Suppressor macrophage treated with lipopolysaccharide for 1 hour (primary cell): ENCODE measurements around the gene SCT.
"Not testable (repeated sequence)": the region's sequence is repeated elsewhere in the genome, so short reads cannot be mapped to it uniquely, and the experiment has no call there.

Experiments
- DNase-seq, 3 donors: peaks; one replicate each; pipeline ENCODE4 v3.0.0-alpha.2; 2020 to 2022

The SCT gene

GRCh38 chr11:626475-627307 lies at the start of gene SCT:
TSS of gene SCT (minus strand) at chr11:627181. CDS start at chr11:627143, 38 bp downstream.
- no peak for DNase-seq

GRCh38 chr11:674406-674805 lies 47.4 kb upstream of the SCT start:
- DNase-seq = no peak

DNA sequence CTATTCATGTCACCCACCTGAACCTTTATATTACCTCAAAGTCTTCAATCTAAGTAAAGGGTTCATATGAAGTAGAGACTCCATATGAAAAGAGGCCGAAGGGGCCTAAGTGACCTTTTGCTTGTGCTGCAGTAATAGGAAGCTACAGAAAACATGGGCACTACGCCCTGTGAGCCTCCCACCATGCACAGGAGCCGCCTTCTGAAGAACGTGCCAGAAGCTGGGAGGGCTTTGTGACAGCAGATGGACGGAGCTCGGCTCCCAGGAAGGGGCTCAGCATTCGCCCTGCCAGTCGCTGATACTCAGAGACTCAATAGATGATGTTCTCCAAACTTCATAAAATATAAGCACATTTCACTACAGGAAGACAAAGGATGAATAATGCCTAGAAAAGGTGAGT lies 46.9 kb upstream of the SCT start:
- no peak for DNase-seq

- peak; percentile 21 to 29 (median 22) for DNase-seq
Observed at GRCh38 chr11:665704-666281, 38.8 kb upstream of the SCT start.

GRCh38 chr11:665062-665703 lies 38.2 kb upstream of the SCT start:
- no peak for DNase-seq

GRCh38 chr11:662689-663274 lies 35.8 kb upstream of the SCT start:
- DNase-seq = peak; percentile 73 to 83 (median 75)

DNA sequence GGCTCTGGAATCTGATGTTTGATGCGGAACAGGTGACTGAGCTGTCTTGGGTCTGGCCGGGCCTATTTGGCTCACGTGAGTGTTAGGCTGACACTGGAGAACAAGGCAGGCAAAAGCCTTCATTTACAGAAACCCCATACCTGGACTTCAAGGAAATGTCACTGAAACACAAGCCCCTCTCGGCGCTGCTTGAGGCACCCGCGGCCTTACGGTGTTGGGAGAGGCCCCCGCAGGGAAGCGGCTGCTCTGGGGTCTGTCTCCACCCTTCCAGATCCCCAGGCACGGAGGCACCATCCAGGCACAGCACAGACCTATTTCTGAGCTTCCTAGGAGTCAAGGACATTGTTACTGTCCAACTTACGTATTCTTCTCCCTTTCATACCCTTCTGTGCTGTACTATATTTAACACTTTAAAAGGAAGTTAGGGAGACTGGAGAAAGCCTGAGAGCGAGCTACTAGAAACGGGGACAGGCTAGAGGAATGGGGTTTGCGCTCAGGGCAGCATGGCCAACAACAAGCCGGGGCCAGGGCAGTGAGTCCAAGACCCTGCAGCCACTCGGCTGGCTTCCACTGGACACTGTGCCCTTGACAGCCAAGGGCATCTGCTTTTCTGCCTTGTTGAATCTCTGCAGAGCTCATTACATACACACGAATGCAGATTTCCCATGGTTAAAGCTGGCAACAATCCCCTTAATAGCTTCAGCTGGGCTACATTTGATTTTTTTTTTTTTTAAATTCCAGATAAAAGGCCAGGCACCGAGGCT lies 33.9 kb upstream of the SCT start:
- DNase-seq = no peak

DNA sequence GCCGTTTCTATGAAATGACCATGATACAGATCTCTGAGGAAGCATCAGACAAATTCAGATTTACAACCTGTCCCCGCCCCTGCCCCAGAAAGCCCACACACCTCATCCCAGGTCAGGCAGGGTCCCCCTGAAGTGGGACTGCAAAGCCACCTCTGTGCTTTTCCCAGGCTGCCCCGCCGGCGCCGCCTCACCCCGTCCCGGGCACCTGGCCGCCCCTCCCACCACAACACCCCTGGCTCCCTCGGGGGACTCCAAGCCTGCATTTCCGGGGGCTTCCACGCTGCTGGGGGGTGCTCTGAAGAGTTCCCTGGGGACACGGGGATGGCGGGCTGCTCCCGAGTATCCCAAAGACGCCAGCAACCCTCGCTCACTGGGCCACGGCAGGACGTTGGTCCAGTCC lies 33.3 kb upstream of the SCT start:
- no peak for DNase-seq

GRCh38 chr11:659532-660085 lies 32.6 kb upstream of the SCT start:
- DNase-seq = no peak

DNA sequence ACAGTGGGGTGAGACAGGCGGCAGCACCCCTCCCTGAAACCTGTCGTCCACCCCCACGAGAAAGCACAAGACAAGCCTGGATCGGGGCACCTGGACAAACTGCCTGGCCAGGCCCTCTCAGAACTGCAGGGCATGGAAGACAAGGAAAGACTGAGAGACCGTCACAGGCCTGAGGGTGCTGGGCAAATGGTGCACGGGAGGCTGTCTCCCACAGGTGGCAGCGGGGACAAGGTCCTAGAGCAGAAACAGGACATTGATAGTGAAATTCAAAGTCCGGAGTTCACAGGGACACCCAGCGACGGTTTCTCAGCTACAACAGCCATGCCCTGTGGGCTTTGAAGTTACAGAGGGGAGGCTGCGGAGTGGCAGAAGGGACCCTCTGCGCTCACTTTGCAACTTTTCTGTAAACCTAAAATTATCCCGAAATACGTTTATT lies 30.7 kb upstream of the SCT start:
- no peak for DNase-seq

DNA sequence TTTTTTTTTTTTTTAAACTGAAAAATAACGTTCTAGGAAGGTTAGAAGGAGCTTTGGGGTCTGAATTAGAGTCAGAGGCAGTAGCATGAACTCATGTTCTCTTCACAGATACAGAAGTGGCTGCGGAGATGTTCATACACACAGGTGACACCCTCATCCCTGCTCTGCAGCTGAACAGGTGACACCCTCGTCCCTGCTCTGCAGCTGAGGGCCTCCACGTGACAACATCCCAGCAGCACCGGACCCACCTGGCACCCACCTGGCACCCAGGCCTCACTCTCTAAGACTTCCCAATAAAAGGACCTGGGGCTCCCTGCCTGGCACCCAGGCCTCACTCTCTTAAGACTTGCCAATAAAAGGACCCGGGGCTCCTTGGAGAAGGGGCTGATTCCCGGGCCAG lies 29.9 kb upstream of the SCT start:
- DNase-seq = no peak

- DNase-seq = no peak
Observed at GRCh38 chr11:656426-656825, 29.4 kb upstream of the SCT start.

DNA sequence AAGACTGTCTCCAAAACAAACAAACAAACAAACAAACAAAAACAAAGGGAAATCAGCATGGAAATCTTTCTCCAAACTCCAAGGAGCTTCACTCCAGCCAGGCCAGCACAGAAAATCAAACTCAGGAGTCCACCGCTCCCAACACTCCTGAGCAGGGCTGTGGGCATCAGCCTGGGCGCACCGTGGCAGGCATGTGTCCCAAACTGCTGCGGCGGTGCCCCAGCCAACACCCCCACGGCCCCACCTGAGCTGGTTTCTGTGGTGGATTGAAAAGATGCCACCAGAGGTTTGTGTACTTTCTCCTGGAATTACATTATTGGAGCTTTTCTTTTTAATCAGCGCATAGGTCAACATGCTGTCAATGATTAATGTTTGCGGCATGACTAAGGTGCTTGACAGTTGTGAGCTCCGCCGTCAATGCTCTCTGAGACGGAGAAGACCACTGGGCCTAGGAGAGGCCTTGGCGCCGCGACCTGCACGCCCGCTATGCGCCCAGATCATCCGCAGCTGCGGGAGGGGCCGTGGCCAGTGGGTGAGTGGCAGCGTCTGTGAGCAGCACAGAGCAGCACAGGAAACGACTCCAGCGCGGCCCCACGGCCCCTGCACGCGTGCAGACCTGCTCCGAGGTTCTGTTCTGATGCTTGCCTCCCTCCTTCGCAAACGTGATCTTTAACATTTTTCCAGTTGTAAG lies 28.2 kb upstream of the SCT start:
- DNase-seq = no peak

DNA sequence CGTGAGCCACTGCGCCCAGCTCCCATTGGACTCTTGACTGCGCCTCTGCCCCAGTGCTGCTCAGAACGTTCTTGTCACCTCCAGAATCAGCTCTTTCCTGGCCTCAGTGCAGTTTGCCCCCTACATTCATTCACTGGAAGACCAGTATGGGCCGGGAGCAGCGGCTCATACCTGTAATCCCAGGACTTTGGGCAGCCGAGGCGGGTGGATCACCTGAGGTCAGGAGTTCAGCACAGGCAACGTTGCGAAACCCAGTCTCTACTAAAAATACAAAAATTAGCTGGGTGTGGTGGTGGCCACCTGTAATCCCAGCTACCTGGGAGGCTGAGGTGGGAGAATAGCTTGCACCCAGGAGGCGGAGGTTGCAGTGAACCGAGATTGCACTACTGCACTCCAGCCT lies 27.5 kb upstream of the SCT start:
- DNase-seq = not testable (repeated sequence)

DNA sequence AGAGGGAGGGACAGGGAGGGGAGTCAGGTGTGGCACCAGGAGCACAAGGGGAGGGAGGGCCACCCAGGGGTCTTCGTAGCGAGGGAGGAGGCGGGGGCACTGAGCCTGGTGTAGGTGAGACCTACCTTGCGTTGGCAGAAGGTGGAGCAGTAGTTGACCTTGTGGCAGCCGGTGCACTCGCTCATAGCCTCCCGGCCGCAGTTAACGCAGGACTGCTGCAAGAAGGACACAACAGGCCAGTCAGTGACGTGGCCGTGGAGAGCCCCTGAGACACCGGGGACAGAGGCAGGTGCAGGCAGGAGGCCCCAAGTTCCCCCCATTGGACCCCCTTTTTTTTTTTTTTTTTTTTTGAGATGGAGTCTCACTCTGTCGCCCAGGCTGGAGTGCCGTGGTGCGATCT lies 26.9 kb upstream of the SCT start:
- no peak for DNase-seq

- DNase-seq = peak in 1 of 3 donors; percentile 29
Observed at GRCh38 chr11:653136-653535, 26.2 kb upstream of the SCT start.

DNA sequence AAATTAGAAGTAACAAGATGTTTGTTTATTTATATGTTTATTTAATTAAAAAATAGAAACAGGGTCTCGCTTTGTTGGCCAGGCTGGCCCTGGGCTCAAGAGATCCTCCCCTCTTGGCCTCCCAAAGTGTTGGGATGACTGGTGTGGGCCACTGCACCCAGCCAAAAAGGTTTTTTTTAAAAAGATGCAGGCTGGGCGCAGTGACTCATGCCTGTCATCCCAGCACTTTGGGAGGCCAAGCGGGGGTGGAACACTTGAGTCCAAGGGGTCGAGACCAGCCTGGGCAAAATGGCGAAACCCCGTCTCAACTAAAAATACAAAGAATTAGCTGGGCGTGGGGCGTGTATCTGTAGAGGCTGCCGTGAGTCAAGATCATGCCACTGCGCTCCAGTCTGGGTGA lies 23.5 kb upstream of the SCT start:
- no peak for DNase-seq

DNA sequence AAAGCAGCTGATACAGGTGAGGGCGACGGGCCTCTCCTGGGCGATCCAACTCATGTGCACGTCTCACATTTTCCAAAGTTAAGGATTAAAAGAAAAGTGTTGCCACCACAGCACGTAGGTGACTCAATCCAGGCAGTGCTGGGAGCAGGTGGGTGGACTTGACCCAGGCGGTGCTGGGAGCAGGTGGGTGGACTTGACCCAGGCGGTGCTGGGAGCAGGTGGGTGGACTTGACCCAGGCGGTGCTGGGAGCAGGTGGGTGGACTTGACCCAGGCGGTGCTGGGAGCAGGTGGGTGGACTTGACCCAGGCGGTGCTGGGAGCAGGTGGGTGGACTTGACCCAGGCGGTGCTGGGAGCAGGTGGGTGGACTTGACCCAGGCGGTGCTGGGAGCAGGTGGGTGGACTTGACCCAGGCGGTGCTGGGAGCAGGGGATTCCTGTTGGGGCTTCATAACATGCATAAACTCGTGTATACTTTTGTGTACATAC lies 20.7 kb upstream of the SCT start:
- DNase-seq = not testable (repeated sequence)

DNA sequence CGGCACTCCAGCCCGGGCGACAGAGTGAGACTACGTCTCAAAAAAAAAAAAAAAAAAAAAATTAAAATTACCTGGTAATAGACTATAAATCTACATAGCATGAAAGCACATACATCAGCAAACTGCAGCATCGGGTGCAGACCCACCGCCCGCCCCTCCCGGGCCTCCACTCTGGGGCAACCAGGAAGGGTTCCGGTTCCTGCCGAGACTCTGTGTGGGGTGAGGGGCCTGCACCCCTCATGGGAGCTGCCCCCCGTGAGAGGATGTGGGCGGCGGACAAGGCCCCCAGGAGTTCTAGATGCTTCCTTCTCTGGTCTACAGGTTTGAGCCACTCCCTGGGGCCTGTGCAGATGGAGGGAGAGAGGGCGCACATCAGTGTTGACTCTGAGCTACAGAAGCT lies 19.2 kb upstream of the SCT start:
- DNase-seq = no peak

- no peak for DNase-seq
Observed at GRCh38 chr11:645536-645935, 18.6 kb upstream of the SCT start.

DNA sequence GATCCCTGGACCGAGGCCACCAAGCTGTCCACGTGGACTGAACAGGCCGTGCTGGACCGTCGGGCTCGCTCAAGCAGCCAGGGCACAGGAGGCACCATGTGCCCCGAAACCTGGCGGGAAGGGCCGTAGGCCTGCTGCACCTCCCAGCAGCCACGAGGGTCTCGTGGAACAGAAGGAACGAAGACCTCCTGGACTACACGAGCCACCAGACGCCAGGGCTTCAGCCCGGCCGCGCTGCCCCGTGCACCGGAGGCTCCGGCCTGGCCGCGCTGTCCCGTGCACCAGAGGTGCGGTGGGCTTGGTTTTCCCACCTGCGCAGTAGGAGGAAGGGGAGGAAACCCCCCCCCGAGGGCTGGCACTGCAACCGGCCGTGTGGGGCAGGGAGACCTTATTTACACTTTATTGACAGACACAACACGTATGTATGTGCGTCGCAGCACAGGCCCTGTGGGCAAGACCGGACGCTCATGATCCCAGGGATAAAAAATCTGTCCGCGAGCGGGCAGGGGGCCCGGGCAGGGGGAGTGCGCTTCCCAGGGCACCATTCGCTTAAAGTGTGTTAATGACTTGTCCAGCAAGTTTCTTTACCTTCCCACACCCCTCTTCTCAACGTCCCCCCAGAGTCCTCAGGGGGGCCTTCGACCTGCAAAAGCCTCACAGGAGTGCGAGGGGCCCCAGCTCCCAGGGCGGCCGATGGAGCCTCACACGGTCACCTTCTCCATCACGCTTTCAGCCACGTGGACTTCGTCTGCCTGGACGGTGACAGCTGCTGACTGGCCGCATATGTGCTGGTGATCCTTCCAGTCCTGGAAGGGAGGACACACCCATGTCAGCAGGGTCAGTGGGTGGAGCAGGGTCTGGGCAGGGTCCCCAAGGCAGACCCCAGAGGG lies 17.1 kb upstream of the SCT start:
- no peak for DNase-seq
